WTC11 (cell line): ENCODE data around the gene MDFIC.

Source experiments
- CTCF ChIP-seq: fragments of 200-600 bp; IDR thresholded peaks from 2 replicates; pipeline ENCODE4 v1.8.0; 2022; ENCODE audit warnings: antibody characterized with exemption
- E2F1 ChIP-seq: sonication (generic); formaldehyde crosslinking; IDR thresholded peaks from 2 replicates; pipeline ENCODE4 v1.8.0; 2022; ENCODE audit warnings: mild to moderate bottlenecking, missing genetic modification reagents
- IRF1 ChIP-seq: sonication (generic); formaldehyde crosslinking; IDR thresholded peaks from 2 replicates; pipeline ENCODE4 v1.8.0; 2023; ENCODE audit warnings: missing genetic modification reagents
- JUN ChIP-seq: sonication (generic); formaldehyde crosslinking; IDR thresholded peaks from 2 replicates; pipeline ENCODE4 v1.8.0; 2023; ENCODE audit warnings: mild to moderate bottlenecking, missing genetic modification reagents
- NFE2L1 ChIP-seq: sonication (generic); formaldehyde crosslinking; IDR thresholded peaks from 2 replicates; pipeline ENCODE4 v1.8.1; 2023; ENCODE audit warnings: missing genetic modification reagents
- NFYB ChIP-seq: sonication (generic); formaldehyde crosslinking; conservative IDR thresholded peaks from 2 replicates; pipeline ENCODE4 v1.8.0; 2022; ENCODE audit warnings: low read depth, missing genetic modification reagents
- NR3C1 ChIP-seq: sonication (generic); formaldehyde crosslinking; conservative IDR thresholded peaks from 2 replicates; pipeline ENCODE4 v1.8.1; 2023; ENCODE audit warnings: low read depth, mild to moderate bottlenecking, missing genetic modification reagents
- SMAD4 ChIP-seq: sonication (generic); formaldehyde crosslinking; IDR thresholded peaks from 2 replicates; pipeline ENCODE4 v1.8.0; 2022; ENCODE audit warnings: mild to moderate bottlenecking, missing genetic modification reagents
- SP1 ChIP-seq: sonication (generic); formaldehyde crosslinking; conservative IDR thresholded peaks from 2 replicates; pipeline ENCODE4 v1.8.1; 2022; ENCODE audit warnings: missing genetic modification reagents
- ZBTB43 ChIP-seq: sonication (generic); formaldehyde crosslinking; IDR thresholded peaks from 2 replicates; pipeline ENCODE4 v1.8.1; 2023; ENCODE audit warnings: mild to moderate bottlenecking, missing genetic modification reagents

GRCh38 chr7:114911411-114911810, 10.5 kb upstream of the MDFIC start:
- no peak for TF ChIP-seq CTCF
- no peak for TF ChIP-seq NFYB (CRISPR knock-in tag)
- TF ChIP-seq NR3C1 (CRISPR knock-in tag) = no peak
- TF ChIP-seq IRF1 (CRISPR knock-in tag) = no peak
- no peak for TF ChIP-seq E2F1
- TF ChIP-seq JUN (CRISPR knock-in tag) = no peak
- TF ChIP-seq SMAD4 = no peak
- TF ChIP-seq ZBTB43 (CRISPR knock-in tag) = no peak
- no peak for TF ChIP-seq SP1 (CRISPR knock-in tag)
- no peak for TF ChIP-seq NFE2L1 (CRISPR knock-in tag)
